Mesenchymal stem cell (in vitro differentiated cells and primary cell): ENCODE data around the gene ZBTB16.

ENCODE experiments used
- DNase-seq: peaks from one replicate; pipeline ENCODE4 v3.0.0-alpha.2; 2013
- H2AFZ ChIP-seq: one replicate; pipeline ENCODE4 v1.6.1; 2013; ENCODE audit warnings: low read depth, mild to moderate bottlenecking, control low read depth, inconsistent platforms, low read length, moderate library complexity
- H2AK5ac ChIP-seq: 2 replicates; pipeline ENCODE4 v1.6.1; 2013; ENCODE audit warnings: low read length, moderate library complexity, mild to moderate bottlenecking, inconsistent platforms; ENCODE audit not compliant: severe bottlenecking
- H2BK120ac ChIP-seq: one replicate; pipeline ENCODE4 v1.6.1; 2013; ENCODE audit warnings: low read depth, mild to moderate bottlenecking, inconsistent platforms, low read length, moderate library complexity
- H2BK12ac ChIP-seq, 2 experiments: one replicate each; pipeline ENCODE4 v1.6.1; 2013; ENCODE audit warnings: inconsistent platforms in 2 of 2, low read length in 2 of 2, mild to moderate bottlenecking in 2 of 2, moderate library complexity in 2 of 2, control low read depth in 1 of 2
- H2BK15ac ChIP-seq: one replicate; pipeline ENCODE4 v1.6.1; 2013; ENCODE audit warnings: mild to moderate bottlenecking, low read depth, inconsistent platforms; ENCODE audit not compliant: poor library complexity, severe bottlenecking
- H2BK5ac ChIP-seq: 2 replicates; pipeline ENCODE4 v1.6.1; 2013; ENCODE audit warnings: low read depth, mild to moderate bottlenecking, low read length, control low read depth, inconsistent platforms; ENCODE audit not compliant: poor library complexity, severe bottlenecking
- H3K14ac ChIP-seq, 2 experiments: one replicate each; pipeline ENCODE4 v1.6.1; 2013; ENCODE audit warnings: inconsistent platforms in 2 of 2, low read length in 2 of 2, control low read depth in 1 of 2, mild to moderate bottlenecking in 1 of 2, moderate library complexity in 1 of 2
- H3K18ac ChIP-seq, 2 experiments: one replicate each; pipeline ENCODE4 v1.6.1; 2013; ENCODE audit warnings: inconsistent platforms in 2 of 2, low read length in 2 of 2, control low read depth in 1 of 2, low read depth in 1 of 2, mild to moderate bottlenecking in 1 of 2
- H3K23ac ChIP-seq, 2 experiments: one replicate each; pipeline ENCODE4 v1.6.1; 2013; ENCODE audit warnings: inconsistent platforms in 2 of 2, low read length in 2 of 2, mild to moderate bottlenecking in 2 of 2, moderate library complexity in 2 of 2, control low read depth in 1 of 2
- H3K27ac ChIP-seq: 2 replicates; pipeline ENCODE4 v1.5.1; 2013; ENCODE audit warnings: mild to moderate bottlenecking, moderate library complexity, low read length, control low read depth, inconsistent platforms; ENCODE audit not compliant: poor library complexity, severe bottlenecking
- H3K27me3 ChIP-seq, 2 experiments: 2 replicates each; pipeline versions ENCODE4 v1.6.1 to v1.7.0; 2013; ENCODE audit warnings: low read length in 2 of 2, mild to moderate bottlenecking in 2 of 2, moderate library complexity in 2 of 2, control low read depth in 1 of 2, inconsistent platforms in 1 of 2; ENCODE audit not compliant: control insufficient read depth in 1 of 2, insufficient read depth in 1 of 2
- H3K36me3 ChIP-seq, 2 experiments: 2 replicates each; pipeline versions ENCODE4 v1.6.1 to v1.7.0; 2013; ENCODE audit warnings: low read length in 2 of 2, control low read depth in 1 of 2, inconsistent platforms in 1 of 2, low read depth in 1 of 2, mild to moderate bottlenecking in 1 of 2; ENCODE audit not compliant: insufficient read depth in 2 of 2, control insufficient read depth in 1 of 2
- H3K4ac ChIP-seq, 2 experiments: one replicate each; pipeline ENCODE4 v1.6.1; 2013; ENCODE audit warnings: inconsistent platforms in 2 of 2, low read length in 2 of 2, mild to moderate bottlenecking in 2 of 2, moderate library complexity in 2 of 2, control low read depth in 1 of 2, low read depth in 1 of 2
- H3K4me1 ChIP-seq: 2 replicates; pipeline ENCODE4 v1.6.1; 2013; ENCODE audit warnings: low read depth, low read length, control low read depth; ENCODE audit not compliant: control insufficient read depth, insufficient read depth
- H3K4me2 ChIP-seq: 2 replicates; pipeline ENCODE4 v1.6.1; 2013; ENCODE audit warnings: low read length, mild to moderate bottlenecking, inconsistent platforms; ENCODE audit not compliant: poor library complexity, severe bottlenecking
- H3K4me3 ChIP-seq, 2 experiments: 2 replicates each; pipeline versions ENCODE4 v1.5.1 to v1.7.0; 2013; ENCODE audit warnings: low read length in 2 of 2, mild to moderate bottlenecking in 2 of 2, control low read depth in 1 of 2, low read depth in 1 of 2; ENCODE audit not compliant: insufficient read depth in 1 of 2
- H3K79me1 ChIP-seq: replicated peaks from 2 replicates; pipeline ENCODE4 v1.6.1; 2013; ENCODE audit warnings: mild to moderate bottlenecking, control low read depth, low read length, inconsistent platforms; ENCODE audit not compliant: poor library complexity, severe bottlenecking
- H3K9ac ChIP-seq: 2 replicates; pipeline ENCODE4 v1.7.0; 2013; ENCODE audit warnings: mild to moderate bottlenecking, low read length, moderate library complexity
- H3K9me3 ChIP-seq: 2 replicates; pipeline ENCODE4 v1.7.0; 2013; ENCODE audit warnings: mild to moderate bottlenecking, low read length; ENCODE audit not compliant: control insufficient read depth
- H4K8ac ChIP-seq: one replicate; pipeline ENCODE4 v1.6.1; 2013; ENCODE audit warnings: inconsistent platforms, mild to moderate bottlenecking, low read length, moderate library complexity
- H4K91ac ChIP-seq: one replicate; pipeline ENCODE4 v1.6.1; 2013; ENCODE audit warnings: mild to moderate bottlenecking, low read length, inconsistent platforms
- WGBS: methylation state at CpG from one replicate; pipeline ENCODE4 v1.1.7; 2013; ENCODE audit warnings: mixed read lengths; 5-methylcytosine and 5-hydroxymethylcytosine counted together

ZBTB16 gene

DNA sequence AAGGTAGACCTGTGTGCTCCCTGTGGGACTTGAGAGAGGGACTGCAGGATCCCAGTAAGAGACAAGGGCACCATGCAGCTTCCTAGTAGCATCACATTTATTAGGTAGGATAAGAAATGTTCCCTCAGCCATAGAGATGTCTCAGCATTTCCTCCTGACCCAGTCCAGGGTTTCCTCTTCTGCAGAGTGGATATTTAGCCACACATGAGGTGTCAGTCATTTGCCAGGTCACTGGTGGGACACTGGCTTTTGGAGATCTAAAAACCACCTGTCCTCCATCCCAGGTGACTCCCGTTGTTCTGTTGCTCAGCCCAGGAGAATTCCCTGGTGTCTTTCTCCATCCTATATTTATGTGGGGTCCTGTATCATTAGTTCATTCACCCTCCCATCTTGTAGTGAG, 119.1 kb downstream of the ZBTB16 start:
- no peak overlapping the region for H3K4me3 ChIP-seq
- H3K9me3 ChIP-seq, result no peaks in the 10 kb centered on the region
- H2AK5ac ChIP-seq, result no peak overlapping the region
- H3K18ac ChIP-seq, result peak overlapping the region; percentile 73 to 92
- H3K36me3 ChIP-seq, result no peaks in the 10 kb centered on the region
- H4K91ac ChIP-seq, result peak overlapping the region; percentile 83
- H3K4me2 ChIP-seq, result no peak overlapping the region
- peak overlapping the region; percentile 70 to 95 for H3K4ac ChIP-seq
- no peaks in the 10 kb centered on the region for H3K4me1 ChIP-seq
- H2AFZ ChIP-seq, result no peak overlapping the region
- H2BK15ac ChIP-seq, result peak overlapping the region; percentile 54
- H3K9ac ChIP-seq, result no peak overlapping the region
- peak overlapping the region; percentile 69 to 87 for H2BK12ac ChIP-seq
- H2BK5ac ChIP-seq, result no peak overlapping the region
- 100% methylated on average over 1 of the region's 1 CpG for WGBS
- H3K27me3 ChIP-seq, result peaks cover 95 to 97% of the 10 kb centered on the region in 2 experiments
- H4K8ac ChIP-seq, result peak overlapping the region; percentile 84
- DNase-seq, result no peak
- H2BK120ac ChIP-seq, result peak overlapping the region; percentile 71
- H3K14ac ChIP-seq, result peak overlapping the region in 1 of 2 experiments; percentile 76
- no peak overlapping the region for H3K27ac ChIP-seq
- no peaks in the 10 kb centered on the region for H3K79me1 ChIP-seq
- no peak overlapping the region for H3K23ac ChIP-seq

DNA sequence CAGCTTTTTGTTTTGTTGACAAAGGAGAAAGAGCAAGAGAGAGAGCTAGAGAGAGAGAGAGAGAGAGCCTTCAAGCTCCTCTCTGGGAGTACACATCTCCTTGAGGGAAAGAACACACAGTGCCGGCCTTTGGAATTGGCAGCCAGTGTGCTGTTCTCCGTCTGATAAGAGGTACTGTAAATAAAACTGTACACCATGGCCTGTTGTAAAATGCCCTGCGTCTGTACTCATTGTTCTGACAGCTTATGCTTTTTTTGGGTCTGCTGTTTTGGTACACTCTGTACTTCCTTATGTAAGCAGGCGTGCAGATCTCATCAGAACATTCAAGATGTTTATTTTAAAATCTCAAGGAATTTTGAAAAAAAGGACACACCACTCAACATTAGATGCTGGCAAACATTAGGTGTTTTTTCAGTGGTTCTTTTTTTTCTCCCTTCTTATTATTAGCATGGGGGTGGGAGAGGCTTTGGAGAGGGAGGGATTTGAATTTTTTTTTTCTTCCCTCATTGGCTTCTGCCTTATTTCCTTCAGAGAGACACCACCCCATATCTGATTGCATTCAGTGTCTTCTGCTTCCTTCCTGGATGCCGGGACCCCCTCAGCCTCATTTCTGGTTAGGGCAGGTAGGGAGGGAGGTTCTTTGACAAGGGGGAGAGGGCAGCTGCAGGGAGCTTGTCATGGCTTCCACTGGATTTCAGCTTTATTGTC, 119.9 kb downstream of the ZBTB16 start:
- Histone ChIP-seq H2BK12ac (peak overlapping the region; percentile 80 to 100), H3K79me1 (no peaks in the 10 kb centered on the region), H3K4me1 (no peaks in the 10 kb centered on the region), H3K9ac (no peak overlapping the region), H3K36me3 (no peaks in the 10 kb centered on the region), H2BK15ac (peak overlapping the region; percentile 71), H2BK5ac (no peak overlapping the region), H3K14ac (peak overlapping the region in 1 of 2 experiments; percentile 76), H3K23ac (no peak overlapping the region), H4K8ac (peak overlapping the region; percentile 84), H3K4ac (peak overlapping the region; percentile 71 to 98), H3K27ac (no peak overlapping the region), H3K9me3 (no peaks in the 10 kb centered on the region), H3K18ac (peak overlapping the region; percentile 92 to 96), H4K91ac (peak overlapping the region; percentile 94), H2AFZ (no peak overlapping the region), H3K27me3 (peaks cover 95 to 97% of the 10 kb centered on the region in 2 experiments), H3K4me3 (no peak overlapping the region), H3K4me2 (no peak overlapping the region), H2AK5ac (no peak overlapping the region), H2BK120ac (peak overlapping the region; percentile 56)
- peak; percentile 92 for DNase-seq
- 3% methylated on average over 4 of the region's 5 CpGs for WGBS

DNA sequence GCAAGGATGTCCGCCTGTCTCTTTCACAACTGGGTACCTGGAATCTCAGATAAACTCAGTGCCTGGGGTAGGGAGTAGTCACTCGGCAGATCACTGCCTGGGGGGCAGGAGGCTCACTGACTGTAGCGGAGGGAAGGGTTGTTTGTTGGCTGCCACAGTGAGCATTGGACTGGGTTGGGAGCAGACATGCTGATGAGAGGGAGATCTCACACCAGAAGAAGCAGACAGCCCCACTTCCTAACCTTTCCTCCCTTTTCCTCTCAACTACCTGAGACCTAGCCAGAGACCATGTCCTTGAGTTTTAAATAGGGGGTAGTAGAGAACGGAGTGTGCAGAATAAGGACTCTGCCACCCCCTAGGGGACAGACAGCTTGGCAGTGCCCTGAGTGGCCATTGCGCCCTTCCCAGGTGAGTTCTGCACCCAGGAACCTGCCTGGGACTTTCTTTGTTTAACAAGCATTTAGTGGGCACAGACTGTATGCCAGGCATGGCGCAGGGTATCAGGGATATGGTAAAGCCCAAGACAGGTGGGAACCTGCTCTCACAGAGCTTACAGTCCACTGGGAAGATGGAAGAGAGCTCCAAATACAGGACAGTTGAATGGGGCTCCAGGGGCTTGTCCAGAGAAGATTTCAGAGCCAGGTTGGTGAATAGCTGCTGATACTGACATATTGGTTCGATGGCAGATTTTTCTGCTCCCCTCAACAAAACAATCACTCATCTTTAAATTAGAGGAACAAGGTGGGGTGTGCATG, 121.0 kb downstream of the ZBTB16 start:
- Histone ChIP-seq H3K14ac (peak overlapping the region in 1 of 2 experiments; percentile 83), H3K27me3 (peaks cover 89 to 91% of the 10 kb centered on the region in 2 experiments), H2BK5ac (no peak overlapping the region), H3K4me2 (no peak overlapping the region), H3K23ac (peak overlapping the region in 1 of 2 experiments; percentile 17), H3K27ac (no peak overlapping the region), H3K18ac (peak overlapping the region; percentile 88 to 96), H3K4me1 (no peaks in the 10 kb centered on the region), H2AFZ (no peak overlapping the region), H3K79me1 (no peaks in the 10 kb centered on the region), H2AK5ac (no peak overlapping the region), H3K4me3 (no peak overlapping the region), H3K9me3 (no peaks in the 10 kb centered on the region), H2BK15ac (peak overlapping the region; percentile 60), H4K91ac (peak overlapping the region; percentile 94), H3K4ac (peak overlapping the region; percentile 71 to 98), H3K36me3 (no peaks in the 10 kb centered on the region), H2BK12ac (peak overlapping the region; percentile 80 to 100), H4K8ac (peak overlapping the region; percentile 66), H3K9ac (no peak overlapping the region), H2BK120ac (peak overlapping the region; percentile 56)
- DNase-seq, result peak; percentile 22
- WGBS, result 82% methylated on average over 6 of the region's 7 CpGs

- Histone ChIP-seq H2BK120ac (no peak overlapping the region), H3K27me3 (peaks cover 86 to 89% of the 10 kb centered on the region in 2 experiments), H3K79me1 (no peaks in the 10 kb centered on the region), H3K4ac (no peak overlapping the region), H4K8ac (peak overlapping the region; percentile 36), H2BK12ac (peak overlapping the region in 1 of 2 experiments; percentile 45), H3K27ac (no peak overlapping the region), H3K23ac (no peak overlapping the region), H3K14ac (peak overlapping the region in 1 of 2 experiments; percentile 23), H2BK5ac (no peak overlapping the region), H3K9me3 (no peaks in the 10 kb centered on the region), H4K91ac (no peak overlapping the region), H3K4me1 (no peaks in the 10 kb centered on the region), H3K4me3 (no peak overlapping the region), H2AFZ (no peak overlapping the region), H2BK15ac (no peak overlapping the region), H3K36me3 (no peaks in the 10 kb centered on the region), H2AK5ac (no peak overlapping the region), H3K18ac (peak overlapping the region in 1 of 2 experiments; percentile 67), H3K4me2 (no peak overlapping the region), H3K9ac (no peak overlapping the region)
- DNase-seq, result no peak
- WGBS, result 99% methylated on average over 3 of the region's 3 CpGs
Observed at GRCh38 chr11:114181195-114181594, 121.7 kb downstream of the ZBTB16 start.
